ENCODE measurements around the gene OLIG1.

DNA sequence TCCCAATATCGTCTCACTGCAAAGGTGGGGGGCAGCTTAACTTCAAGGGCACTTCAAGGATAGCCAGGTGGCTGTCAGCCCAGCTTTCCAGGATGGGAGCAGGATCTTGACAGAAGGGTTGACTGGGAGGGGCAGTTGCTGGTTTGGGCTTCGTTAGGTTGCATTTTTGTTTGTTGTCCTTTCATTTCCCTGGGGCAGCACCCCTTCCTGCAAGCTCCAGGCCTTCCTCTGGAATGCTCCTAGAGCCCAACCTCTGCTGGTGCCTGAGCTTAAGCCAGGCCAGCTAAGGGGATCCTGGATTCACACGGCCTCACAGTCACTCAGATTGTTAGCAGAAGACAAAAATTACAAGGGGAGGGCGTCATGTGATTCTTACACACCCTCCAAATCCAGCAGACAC lies 48.3 kb upstream of the OLIG1 start:
- TF ChIP-seq, protein P1, sequence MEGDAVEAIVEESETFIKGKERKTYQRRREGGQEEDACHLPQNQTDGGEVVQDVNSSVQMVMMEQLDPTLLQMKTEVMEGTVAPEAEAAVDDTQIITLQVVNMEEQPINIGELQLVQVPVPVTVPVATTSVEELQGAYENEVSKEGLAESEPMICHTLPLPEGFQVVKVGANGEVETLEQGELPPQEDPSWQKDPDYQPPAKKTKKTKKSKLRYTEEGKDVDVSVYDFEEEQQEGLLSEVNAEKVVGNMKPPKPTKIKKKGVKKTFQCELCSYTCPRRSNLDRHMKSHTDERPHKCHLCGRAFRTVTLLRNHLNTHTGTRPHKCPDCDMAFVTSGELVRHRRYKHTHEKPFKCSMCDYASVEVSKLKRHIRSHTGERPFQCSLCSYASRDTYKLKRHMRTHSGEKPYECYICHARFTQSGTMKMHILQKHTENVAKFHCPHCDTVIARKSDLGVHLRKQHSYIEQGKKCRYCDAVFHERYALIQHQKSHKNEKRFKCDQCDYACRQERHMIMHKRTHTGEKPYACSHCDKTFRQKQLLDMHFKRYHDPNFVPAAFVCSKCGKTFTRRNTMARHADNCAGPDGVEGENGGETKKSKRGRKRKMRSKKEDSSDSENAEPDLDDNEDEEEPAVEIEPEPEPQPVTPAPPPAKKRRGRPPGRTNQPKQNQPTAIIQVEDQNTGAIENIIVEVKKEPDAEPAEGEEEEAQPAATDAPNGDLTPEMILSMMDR (conservative IDR thresholded peaks at IDR 0.05; ENCODE audit: low read depth, low read length), result no peak
- TF ChIP-seq EZH2phosphoT487 (IDR thresholded peaks at IDR 0.05; ENCODE audit: borderline replicate concordance, low read length), result no peak
- TF ChIP-seq EZH2 (IDR thresholded peaks at IDR 0.05; ENCODE audit: low read length, unreplicated experiment), result no peak

Measured in PC-3 (cell line).